K562 treated with DMSO at 1 percent for 4 hours (cell line): ENCODE measurements around the gene ULBP3. TPM values are rescaled to one million over a fixed set of nuclear protein-coding genes. Genes with fewer than 3 reads are reported as not detected.

ENCODE experiments used
- total RNA-seq: library from RNA; unstranded; fragments of 300-600 nt; gene quantifications from 2 replicates; pipeline ENCODE4 v1.2.3, GENCODE V29; 2022; ENCODE audit not compliant: insufficient read depth

Gene ULBP3
- total RNA-seq, result not detected in 2 replicates

GRCh38 chr6:150068720-150069648 lies at the start of gene ULBP3:
TSS of gene ULBP3 (minus strand) at chr6:150069121. CDS start at chr6:150069066, 55 bp downstream.

GRCh38 chr6:150025201-150025917 lies 43.6 kb downstream of the ULBP3 start, which contains the start of gene RAET1L:
TSS of gene RAET1L (minus strand) at chr6:150025532. CDS start at chr6:150025471, 61 bp downstream.

Other genes with a start within 250 kb of the ULBP3 start
- gene LRP11, start 204.8 kb downstream of the ULBP3 start, total RNA-seq, result 2.5 and 3.4 TPM in 2 replicates
- not detected in 2 replicates for gene RAET1E, start 171.0 kb downstream of the ULBP3 start, total RNA-seq
- not detected in 2 replicates for gene RAET1G, start 146.0 kb downstream of the ULBP3 start, total RNA-seq
- 6.3 and 11.0 TPM in 2 replicates for gene ULBP2, start 127.1 kb downstream of the ULBP3 start, total RNA-seq
- 6.3 and 8.8 TPM in 2 replicates for gene ULBP1, start 105.2 kb downstream of the ULBP3 start, total RNA-seq
- not detected in 2 replicates for gene RAET1L, start 43.6 kb downstream of the ULBP3 start, total RNA-seq
- gene PPP1R14C, start 73.9 kb upstream of the ULBP3 start, total RNA-seq, result 4.2 and 4.4 TPM in 2 replicates